DOHH2 (cell line): Measurements from ENCODE around the gene SH3GL3.

Experiments
- H3F3A ChIP-seq: fragments of 200-600 bp; sonication (generic), shearing (Covaris generic); 2 replicates; pipeline ENCODE4 v1.6.0; 2016; ENCODE audit warnings: antibody characterized with exemption, mild to moderate bottlenecking; ENCODE audit not compliant: control insufficient read depth, insufficient read depth
- H3K27ac ChIP-seq: fragments of 200-600 bp; sonication (generic); 2 replicates; pipeline ENCODE4 v1.5.1; 2014; ENCODE audit warnings: low read depth, mild to moderate bottlenecking, low read length, moderate library complexity
- H3K27me3 ChIP-seq: fragments of 200-600 bp; sonication (generic); 2 replicates; pipeline ENCODE4 v1.6.1; 2014; ENCODE audit warnings: mild to moderate bottlenecking, low read length, mixed read lengths; ENCODE audit not compliant: control insufficient read depth
- H3K36me3 ChIP-seq: fragments of 200-600 bp; sonication (generic); 2 replicates; pipeline ENCODE4 v1.6.1; 2014; ENCODE audit warnings: mild to moderate bottlenecking, low read length, moderate library complexity, mixed read lengths; ENCODE audit not compliant: control insufficient read depth
- H3K4me1 ChIP-seq: fragments of 200-600 bp; sonication (generic); 2 replicates; pipeline ENCODE4 v1.6.1; 2014; ENCODE audit warnings: mild to moderate bottlenecking, low read length, mixed read lengths; ENCODE audit not compliant: control insufficient read depth
- H3K4me2 ChIP-seq: fragments of 200-600 bp; sonication (generic); 2 replicates; pipeline ENCODE4 v1.6.0; 2014; ENCODE audit warnings: mild to moderate bottlenecking, low read length, moderate library complexity
- H3K4me3 ChIP-seq: fragments of 200-600 bp; sonication (generic); 2 replicates; pipeline ENCODE4 v1.5.1; 2014; ENCODE audit warnings: mild to moderate bottlenecking, low read length, mixed read lengths
- H3K79me2 ChIP-seq: fragments of 200-600 bp; sonication (generic); 2 replicates; pipeline ENCODE4 v1.6.1; 2014; ENCODE audit warnings: mild to moderate bottlenecking, low read length, mixed read lengths; ENCODE audit not compliant: control insufficient read depth
- H3K9me2 ChIP-seq: fragments of 200-600 bp; sonication (generic); replicated peaks from 2 replicates; pipeline ENCODE4 v1.6.1; 2014; ENCODE audit warnings: mild to moderate bottlenecking, low read length, mixed read lengths; ENCODE audit not compliant: control insufficient read depth
- H3K9me3 ChIP-seq: fragments of 200-600 bp; sonication (generic); 2 replicates; pipeline ENCODE4 v1.6.1; 2014; ENCODE audit warnings: antibody characterized with exemption, low read length, mixed read lengths; ENCODE audit not compliant: control insufficient read depth, insufficient read depth
- H4K20me1 ChIP-seq: fragments of 200-600 bp; sonication (generic); 2 replicates; pipeline ENCODE4 v1.6.0; 2014; ENCODE audit warnings: low read depth, mild to moderate bottlenecking, antibody characterized with exemption, low read length, moderate library complexity; ENCODE audit not compliant: control insufficient read depth, insufficient read depth
- CTCF ChIP-seq: fragments of 200-600 bp; sonication (generic); IDR thresholded peaks from one replicate; pipeline ENCODE4 v1.5.1; 2014; ENCODE audit warnings: antibody characterized with exemption, mild to moderate bottlenecking, low read depth, low read length; ENCODE audit not compliant: poor library complexity, severe bottlenecking
- EZH2phosphoT487 ChIP-seq: fragments of 200-600 bp; sonication (generic); IDR thresholded peaks from 2 replicates; pipeline ENCODE4 v1.6.1; 2017; ENCODE audit warnings: borderline replicate concordance, mild to moderate bottlenecking, antibody characterized with exemption, low read length, moderate library complexity, mixed read lengths

SH3GL3 gene

GRCh38 chr15:83449250-83449671 is 2.1 kb downstream of the SH3GL3 start:
- Histone ChIP-seq H3K27ac (no peak overlapping the region), H3K4me2 (no peak overlapping the region), H3K27me3 (no peaks in the 10 kb centered on the region), H3K36me3 (no peaks in the 10 kb centered on the region), H4K20me1 (no peaks in the 10 kb centered on the region), H3K9me2 (no peaks in the 10 kb centered on the region), H3K79me2 (no peaks in the 10 kb centered on the region), H3F3A (no peaks in the 10 kb centered on the region), H3K4me3 (no peak overlapping the region), H3K9me3 (no peaks in the 10 kb centered on the region), H3K4me1 (no peaks in the 10 kb centered on the region)
- TF ChIP-seq EZH2phosphoT487 (no peak), CTCF (no peak)

- H3K9me3 ChIP-seq: no peaks in the 10 kb centered on the region
- H3K27me3 ChIP-seq: no peaks in the 10 kb centered on the region
- no peak overlapping the region for H3K4me3 ChIP-seq
- no peaks in the 10 kb centered on the region for H4K20me1 ChIP-seq
- no peak overlapping the region for H3K27ac ChIP-seq
- no peaks in the 10 kb centered on the region for H3K9me2 ChIP-seq
- TF ChIP-seq CTCF (no peak), EZH2phosphoT487 (no peak)
- H3F3A ChIP-seq: no peaks in the 10 kb centered on the region
- H3K36me3 ChIP-seq: no peaks in the 10 kb centered on the region
- no peak overlapping the region for H3K4me2 ChIP-seq
- no peaks in the 10 kb centered on the region for H3K4me1 ChIP-seq
- no peaks in the 10 kb centered on the region for H3K79me2 ChIP-seq
Measured at GRCh38 chr15:83449937-83450506, 2.9 kb downstream of the SH3GL3 start.

- TF ChIP-seq EZH2phosphoT487: no peak
- no peak for TF ChIP-seq CTCF
- H3K4me2 ChIP-seq: no peak overlapping the region
- H3K9me2 ChIP-seq: no peaks in the 10 kb centered on the region
- H4K20me1 ChIP-seq: no peaks in the 10 kb centered on the region
- H3K4me1 ChIP-seq: no peaks in the 10 kb centered on the region
- H3K4me3 ChIP-seq: no peak overlapping the region
- H3K9me3 ChIP-seq: no peaks in the 10 kb centered on the region
- H3K27ac ChIP-seq: no peak overlapping the region
- no peaks in the 10 kb centered on the region for H3F3A ChIP-seq
- H3K36me3 ChIP-seq: no peaks in the 10 kb centered on the region
- no peaks in the 10 kb centered on the region for H3K27me3 ChIP-seq
- no peaks in the 10 kb centered on the region for H3K79me2 ChIP-seq
Measured at GRCh38 chr15:83457149-83457548, 10.0 kb downstream of the SH3GL3 start.
